Stimulated activated CD8-positive, alpha-beta memory T cell treated with anti-CD3 and anti-CD28 coated beads, Interleukin-15, amount 100 ng/mL, for 4 hours (primary cell): ENCODE measurements around the gene BDKRB2.

Source experiments
- DNase-seq, 2 donors: peaks; one replicate each; pipeline ENCODE4 v3.0.0-alpha.2; 2020; ENCODE audit warnings: low read depth in 2 of 2

Gene BDKRB2

DNA sequence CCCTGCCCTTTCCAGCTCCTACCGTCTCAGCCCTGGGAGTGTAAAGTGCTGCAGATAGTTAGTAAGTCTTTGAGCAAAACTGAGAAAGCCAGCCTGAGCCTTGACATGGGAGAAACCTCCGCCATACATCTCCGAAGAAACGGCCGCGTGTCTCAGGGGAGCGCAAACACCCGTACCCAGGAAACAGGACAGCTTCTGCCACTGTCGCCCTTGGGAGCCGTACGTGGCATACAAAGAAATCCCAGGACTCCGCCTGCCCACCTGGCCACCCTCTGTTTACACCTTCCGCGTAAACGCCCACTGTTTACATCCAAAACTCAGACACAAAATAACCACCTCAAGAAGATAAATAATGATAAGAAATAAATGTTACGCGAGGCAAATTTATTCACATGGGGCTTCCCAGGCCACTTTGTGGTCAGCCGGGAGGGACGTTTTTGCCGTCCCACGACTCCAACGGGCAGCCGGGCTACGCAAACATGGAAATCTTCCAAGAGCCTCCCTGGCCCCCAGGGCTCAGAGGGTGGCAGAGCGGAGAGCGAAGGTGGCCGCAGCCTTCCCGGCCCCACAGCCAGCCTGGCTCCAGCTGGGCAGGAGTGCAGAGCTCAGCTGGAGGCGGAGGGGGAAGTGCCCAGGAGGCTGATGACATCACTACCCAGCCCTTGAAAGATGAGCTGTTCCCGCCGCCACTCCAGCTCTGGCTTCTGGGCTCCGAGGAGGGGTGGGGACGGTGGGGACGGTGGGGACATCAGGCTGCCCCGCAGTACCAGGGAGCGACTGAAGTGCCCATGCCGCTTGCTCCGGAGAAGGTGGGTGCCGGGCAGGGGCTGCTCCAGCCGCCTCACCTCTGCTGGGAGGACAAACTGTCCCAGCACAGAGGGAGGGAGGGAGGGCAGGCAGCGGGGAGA lies at the start of gene BDKRB2:
TSS of gene BDKRB2 (plus strand) at position 689 of the 908 bp plus-strand sequence. CDS start 32,269 bp downstream, outside the sequence.
- no peak for DNase-seq

GRCh38 chr14:96154900-96155299 lies 49.7 kb upstream of the BDKRB2 start:
- DNase-seq, result no peak

DNA sequence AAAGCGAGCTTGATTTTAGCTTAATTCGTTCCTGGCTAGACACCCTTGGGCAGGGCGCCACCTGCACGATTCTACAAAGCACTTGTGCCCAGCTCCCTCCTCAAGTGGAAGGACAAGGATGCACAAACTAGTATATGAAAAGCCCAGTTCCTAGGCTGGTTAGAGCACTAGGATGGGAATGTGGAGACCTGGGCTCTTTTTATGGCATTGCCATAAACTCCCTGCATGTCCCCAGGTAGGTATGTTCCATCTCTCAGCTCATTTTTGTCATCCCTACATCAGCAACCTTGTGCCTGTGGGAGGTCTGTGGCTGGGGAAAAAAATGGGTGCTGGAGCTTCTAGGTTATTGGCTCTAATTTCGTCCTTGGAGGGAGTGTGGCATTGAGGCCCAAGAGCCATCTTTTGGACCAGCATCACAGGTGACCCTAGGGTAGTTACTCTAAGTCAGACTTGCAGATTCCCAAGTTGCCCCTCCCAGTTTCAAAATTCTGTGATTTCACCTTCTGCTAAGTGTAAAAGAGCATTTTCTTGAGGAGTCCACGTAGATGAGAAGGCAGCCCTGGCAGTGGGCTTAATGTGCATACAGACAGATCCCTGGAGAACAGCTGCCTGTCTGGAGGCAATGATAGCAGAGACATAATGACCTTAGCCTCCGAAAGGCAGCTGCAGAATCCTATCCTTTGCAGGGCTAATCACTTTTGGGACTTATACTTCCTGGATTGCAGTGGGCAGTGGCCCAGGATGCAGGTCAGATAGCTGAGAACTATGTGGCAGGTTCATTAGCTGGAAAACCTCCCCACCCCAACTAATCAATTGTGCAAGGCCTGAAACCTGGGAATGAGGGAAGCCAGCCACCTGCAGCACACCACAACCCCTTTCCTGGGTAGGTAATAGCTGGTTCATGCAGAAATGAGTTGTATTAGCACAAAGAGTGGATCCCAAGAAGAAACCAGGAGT lies 47.6 kb upstream of the BDKRB2 start:
- no peak for DNase-seq

DNA sequence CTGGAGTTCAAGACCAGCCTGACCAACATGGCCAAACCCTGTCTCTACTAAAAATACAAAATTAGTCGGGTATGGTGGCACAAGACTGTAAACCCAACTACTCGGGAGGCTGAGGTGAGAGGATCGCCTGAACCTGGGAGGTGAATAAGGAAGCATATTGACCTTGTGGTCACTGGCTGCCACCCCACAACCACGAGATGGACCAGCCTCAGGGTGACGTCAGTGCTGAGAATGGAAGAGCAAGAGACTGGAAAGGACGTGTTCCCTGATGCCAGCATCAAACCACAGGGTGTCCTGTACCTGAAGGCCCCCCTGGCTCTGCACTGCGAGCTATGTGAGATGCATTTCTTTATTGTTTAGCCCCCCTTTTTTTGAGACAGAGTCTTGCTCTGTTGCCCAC lies 45.9 kb upstream of the BDKRB2 start:
- no peak for DNase-seq

GRCh38 chr14:96160076-96160912 lies 44.3 kb upstream of the BDKRB2 start:
- DNase-seq, result no peak

DNA sequence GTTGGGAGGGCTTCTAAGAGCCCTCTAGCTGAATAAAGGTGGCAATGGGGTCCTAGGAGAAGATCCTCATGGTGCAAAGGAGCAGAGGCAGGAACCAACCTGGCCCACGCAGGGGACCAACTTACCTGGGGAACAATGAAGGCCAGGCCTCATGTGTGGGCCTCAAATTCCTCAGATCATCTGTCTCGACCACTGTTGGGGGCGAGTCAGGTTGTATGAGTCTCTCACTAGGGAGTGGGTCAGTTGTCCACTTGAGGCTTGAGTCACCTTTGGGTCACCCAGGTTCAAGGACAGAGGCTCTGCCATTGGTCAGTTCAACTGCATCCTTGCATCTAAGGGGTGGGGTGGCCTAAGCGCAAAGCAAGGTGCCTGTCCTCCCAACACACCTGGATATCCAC lies 43.7 kb upstream of the BDKRB2 start:
- no peak for DNase-seq

GRCh38 chr14:96161636-96162035 lies 43.0 kb upstream of the BDKRB2 start:
- no peak for DNase-seq

GRCh38 chr14:96162265-96162664 lies 42.4 kb upstream of the BDKRB2 start:
- no peak for DNase-seq

- no peak for DNase-seq
These were observed 41.9 kb upstream of the BDKRB2 start for GRCh38 chr14:96162741-96163140.

GRCh38 chr14:96164861-96165490 lies 39.7 kb upstream of the BDKRB2 start:
- DNase-seq, result no peak

DNA sequence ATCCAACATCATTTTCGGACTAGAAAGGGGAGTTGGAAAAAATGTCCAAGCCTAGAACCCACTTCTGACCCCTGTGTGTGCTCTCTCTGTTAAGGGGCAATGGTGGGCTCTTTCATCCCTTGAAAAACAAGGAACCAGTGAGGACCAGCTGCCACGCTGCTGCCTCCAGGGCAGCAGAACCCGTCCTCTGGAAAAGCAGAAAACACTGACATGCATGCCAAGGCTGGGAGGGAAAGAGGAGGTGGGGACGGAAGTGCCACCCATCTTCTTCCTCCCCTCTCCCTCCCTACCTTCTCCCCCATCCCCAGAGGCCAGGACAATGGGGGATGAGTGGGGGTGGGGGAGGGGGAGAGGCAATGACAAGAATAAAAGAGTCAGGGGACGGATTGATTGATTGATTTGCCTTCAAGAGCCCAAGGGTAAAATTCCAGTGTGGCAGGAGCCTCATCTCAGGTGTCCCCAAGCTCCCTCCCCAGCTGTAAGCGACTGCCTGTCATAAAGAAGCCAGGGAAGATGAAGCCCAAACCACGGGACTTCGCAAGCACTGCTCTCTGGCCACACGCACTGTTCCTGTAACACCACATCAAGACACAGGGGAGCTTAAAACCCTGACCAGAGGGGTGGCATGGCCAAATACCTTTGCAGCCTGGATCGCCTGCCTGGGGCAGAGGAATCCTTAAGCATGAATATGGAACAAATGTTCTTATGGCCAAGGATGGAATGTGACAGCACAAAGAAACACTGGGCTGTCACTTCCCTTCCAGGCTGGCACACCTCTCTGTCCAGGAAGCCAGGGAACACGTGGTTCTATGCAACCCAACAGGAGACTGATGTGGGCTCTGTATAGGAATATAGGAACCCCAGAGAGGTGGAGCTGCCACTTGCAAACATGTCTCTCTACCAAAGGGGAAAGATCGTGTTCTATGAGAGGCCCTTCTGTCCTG lies 38.9 kb upstream of the BDKRB2 start:
- DNase-seq, result no peak

DNA sequence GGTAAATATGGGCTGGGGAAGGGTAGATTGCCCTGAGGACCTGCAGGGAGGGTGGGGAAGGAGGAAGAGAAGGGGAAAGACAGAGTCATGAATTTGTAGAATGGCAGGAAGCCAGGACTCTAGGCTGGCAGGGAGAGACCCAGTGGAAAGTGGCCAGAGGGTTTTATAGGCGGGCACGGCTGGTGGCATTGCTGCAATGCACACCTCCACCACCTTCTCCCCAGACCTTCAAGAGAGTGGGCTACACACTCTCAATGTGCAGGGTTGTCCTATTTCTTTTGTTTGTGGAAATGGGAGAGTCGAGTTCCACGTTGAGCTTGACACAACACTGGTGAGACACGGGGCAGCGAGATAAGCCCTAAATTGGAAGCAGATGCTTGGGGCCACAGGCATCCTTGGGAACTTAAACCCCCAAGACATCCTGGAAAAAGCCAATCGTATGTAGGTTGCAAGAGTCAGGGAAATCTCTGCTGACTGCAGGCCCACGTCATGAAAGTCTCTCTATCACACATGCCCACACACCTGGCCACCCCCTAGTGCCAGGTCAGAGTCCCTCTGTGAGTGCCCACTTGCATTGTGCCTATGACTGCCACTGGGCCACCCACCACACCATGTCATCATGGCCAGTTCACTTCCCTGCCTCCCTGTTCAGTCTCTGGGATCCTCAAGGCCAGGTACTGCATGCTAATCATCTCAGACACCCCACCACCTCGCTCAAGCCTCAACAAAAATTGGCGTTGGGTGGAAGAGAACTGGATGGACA lies 38.0 kb upstream of the BDKRB2 start:
- no peak for DNase-seq

DNA sequence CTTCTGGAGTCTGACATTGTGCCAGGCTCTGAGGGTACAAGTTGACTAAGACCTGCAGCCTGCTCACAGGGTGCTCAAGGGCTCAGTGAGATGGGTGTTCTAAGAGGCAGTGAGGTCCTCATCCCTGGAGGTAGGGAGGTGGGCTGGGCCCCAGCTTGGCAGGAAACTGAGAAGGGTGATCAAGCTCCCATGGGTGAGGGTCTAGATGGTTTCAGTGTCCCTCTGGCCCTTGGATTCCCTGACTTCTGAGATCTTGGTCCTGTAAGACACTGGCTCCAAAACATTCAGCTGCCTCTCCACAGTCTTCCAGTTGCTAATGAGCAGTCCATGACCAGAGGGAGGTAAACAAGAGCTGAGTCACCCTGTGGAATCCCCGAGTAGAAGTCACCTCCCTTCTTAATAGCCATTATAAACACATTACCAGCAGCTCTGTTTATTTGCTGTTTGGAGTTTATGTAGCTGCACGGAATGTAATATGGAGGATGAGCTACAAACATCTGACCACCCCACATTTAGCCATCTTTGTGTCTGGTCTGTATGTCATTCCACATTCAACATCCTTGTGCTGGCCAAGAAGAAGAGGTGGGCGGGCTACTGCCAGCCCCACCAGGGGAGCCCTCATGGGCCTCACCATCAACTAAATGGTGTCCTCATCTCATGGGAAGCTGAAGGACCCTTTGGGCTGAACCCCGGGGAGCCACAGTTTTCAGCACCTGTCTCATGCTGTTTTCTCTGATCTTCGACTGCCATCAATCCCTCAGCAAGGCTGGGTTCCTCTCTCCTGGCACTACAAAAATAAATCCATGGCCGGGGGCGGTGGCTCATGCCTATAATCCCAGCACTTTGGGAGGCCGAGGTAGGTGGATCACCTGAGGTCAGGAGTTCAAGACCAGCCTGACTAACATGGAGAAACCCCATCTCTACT lies 37.2 kb upstream of the BDKRB2 start:
- no peak for DNase-seq

GRCh38 chr14:96168581-96168980 lies 36.1 kb upstream of the BDKRB2 start:
- no peak for DNase-seq

GRCh38 chr14:96170961-96171592 lies 33.6 kb upstream of the BDKRB2 start:
- no peak for DNase-seq

DNA sequence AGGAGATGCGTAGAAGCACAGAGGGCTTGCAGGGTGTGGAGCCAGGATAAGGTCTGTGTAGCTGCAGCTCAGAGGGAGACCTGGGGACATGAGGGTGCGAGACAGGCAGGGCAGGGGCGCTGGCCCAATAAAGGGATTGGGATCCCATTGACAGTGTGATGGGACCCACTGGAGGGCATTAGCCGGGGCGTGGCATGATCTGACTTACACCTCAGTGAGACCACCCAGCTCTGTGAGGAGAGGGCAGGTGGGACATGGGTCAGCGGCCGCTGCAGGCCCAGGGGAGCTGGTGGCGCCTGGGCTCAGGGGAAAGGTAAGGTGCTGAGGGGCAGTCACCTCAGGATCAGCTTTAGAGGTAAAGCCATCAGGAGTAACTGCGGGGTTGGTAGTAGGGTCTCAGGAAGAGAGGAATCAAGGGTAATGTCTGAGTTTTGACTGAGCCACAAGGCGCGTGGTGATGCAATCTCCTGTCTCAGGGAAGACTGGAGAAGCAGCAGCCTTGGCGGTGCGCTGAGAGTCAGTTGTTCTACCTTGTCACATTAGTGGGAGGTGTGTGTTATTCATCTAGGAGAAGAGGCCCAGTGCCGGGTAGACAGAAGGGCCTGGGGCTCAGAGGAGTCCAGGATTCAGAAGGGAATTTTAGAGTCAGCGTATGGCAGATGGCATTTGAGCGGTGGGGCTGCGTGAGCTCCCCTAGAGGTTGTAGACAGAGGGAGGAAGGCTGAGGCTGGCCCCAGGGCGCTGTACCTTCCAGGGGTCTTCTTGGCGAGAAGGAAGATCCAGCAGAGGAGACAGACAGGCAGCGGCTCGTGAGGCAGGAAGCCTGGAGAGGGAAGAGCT lies 30.8 kb upstream of the BDKRB2 start:
- no peak for DNase-seq

GRCh38 chr14:96176275-96176674 lies 28.4 kb upstream of the BDKRB2 start:
- no peak for DNase-seq
